NB4 (cell line): ENCODE results near the gene DHX16.

Experiments used
- MYC ChIP-seq: IDR thresholded peaks from 2 replicates; pipeline ENCODE4 v1.6.1; 2011; ENCODE audit warnings: low read depth, low read length
- POLR2A ChIP-seq: IDR thresholded peaks from 2 replicates; pipeline ENCODE4 v1.6.1; 2011; ENCODE audit warnings: mild to moderate bottlenecking; ENCODE audit not compliant: insufficient read length; ENCODE audit errors: extremely low read depth
- TF ChIP-seq, protein P1 (sequence below): IDR thresholded peaks from one replicate; pipeline ENCODE4 v1.5.1; 2012; ENCODE audit warnings: low read depth, low read length

DNA sequence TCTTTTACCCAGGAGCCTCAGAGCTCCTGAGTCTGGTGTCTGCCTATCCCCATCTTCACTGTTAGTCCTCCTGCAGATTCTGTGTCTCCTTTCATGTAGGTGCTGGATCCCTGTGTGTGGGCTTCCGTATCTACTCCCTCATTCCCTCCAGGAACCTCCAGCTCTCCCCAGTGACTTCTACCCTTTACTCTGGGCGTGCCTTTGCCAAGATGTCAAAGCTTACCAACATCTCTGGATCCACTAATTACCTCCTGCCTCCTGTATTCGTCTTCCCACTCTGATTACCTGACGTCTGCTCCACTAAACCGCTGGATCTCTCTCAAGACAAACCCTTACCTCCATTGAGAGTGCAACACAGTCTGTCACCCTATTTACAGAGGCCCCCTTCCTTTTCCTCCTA lies 28.0 kb downstream of the DHX16 start:
- TF ChIP-seq, protein P1, sequence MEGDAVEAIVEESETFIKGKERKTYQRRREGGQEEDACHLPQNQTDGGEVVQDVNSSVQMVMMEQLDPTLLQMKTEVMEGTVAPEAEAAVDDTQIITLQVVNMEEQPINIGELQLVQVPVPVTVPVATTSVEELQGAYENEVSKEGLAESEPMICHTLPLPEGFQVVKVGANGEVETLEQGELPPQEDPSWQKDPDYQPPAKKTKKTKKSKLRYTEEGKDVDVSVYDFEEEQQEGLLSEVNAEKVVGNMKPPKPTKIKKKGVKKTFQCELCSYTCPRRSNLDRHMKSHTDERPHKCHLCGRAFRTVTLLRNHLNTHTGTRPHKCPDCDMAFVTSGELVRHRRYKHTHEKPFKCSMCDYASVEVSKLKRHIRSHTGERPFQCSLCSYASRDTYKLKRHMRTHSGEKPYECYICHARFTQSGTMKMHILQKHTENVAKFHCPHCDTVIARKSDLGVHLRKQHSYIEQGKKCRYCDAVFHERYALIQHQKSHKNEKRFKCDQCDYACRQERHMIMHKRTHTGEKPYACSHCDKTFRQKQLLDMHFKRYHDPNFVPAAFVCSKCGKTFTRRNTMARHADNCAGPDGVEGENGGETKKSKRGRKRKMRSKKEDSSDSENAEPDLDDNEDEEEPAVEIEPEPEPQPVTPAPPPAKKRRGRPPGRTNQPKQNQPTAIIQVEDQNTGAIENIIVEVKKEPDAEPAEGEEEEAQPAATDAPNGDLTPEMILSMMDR, result no peak
- TF ChIP-seq POLR2A (no peak), MYC (no peak)
